Tibial nerve (tissue), 4 donors: Measurements from ENCODE around the gene SLC35B2. TPM values are rescaled to one million over a fixed set of nuclear protein-coding genes. Genes with fewer than 3 reads are reported as not detected.

ENCODE experiments used
- DNase-seq, 2 donors: peaks; one replicate each; pipeline ENCODE4 v3.0.0-alpha.2; 2019; ENCODE audit warnings: low spot score in 2 of 2
- H3K27ac ChIP-seq, 4 donors: fragments of 200-600 bp; sonication (generic) in 3 of 4; one replicate each; pipeline ENCODE4 v1.5.1; 2017 to 2019; ENCODE audit warnings: mild to moderate bottlenecking in 1 of 4
- H3K27me3 ChIP-seq, 2 donors: fragments of 200-600 bp; sonication (generic) in 1 of 2; one replicate each; pipeline versions ENCODE4 v1.5.1 to v1.6.0; 2017 to 2019
- H3K36me3 ChIP-seq, 3 donors: fragments of 200-600 bp; sonication (generic); one replicate each; pipeline ENCODE4 v1.5.1; 2018 to 2019
- H3K4me1 ChIP-seq, 4 donors: fragments of 200-600 bp; sonication (generic) in 3 of 4; one replicate each; pipeline ENCODE4 v1.5.1; 2017 to 2019
- H3K4me3 ChIP-seq, 4 donors: fragments of 200-600 bp; sonication (generic) in 3 of 4; one replicate each; pipeline ENCODE4 v1.5.1; 2017 to 2019; ENCODE audit warnings: mild to moderate bottlenecking in 1 of 4, moderate library complexity in 1 of 4
- H3K9me3 ChIP-seq, 4 donors: fragments of 200-600 bp; sonication (generic) in 3 of 4; one replicate each; pipeline ENCODE4 v1.5.1; 2017 to 2019
- EP300 ChIP-seq, 2 donors: sonication (generic); formaldehyde crosslinking; IDR thresholded peaks; one replicate each; pipeline ENCODE4 v1.6.1; 2017; ENCODE audit warnings: antibody characterized with exemption in 2 of 2, mild to moderate bottlenecking in 1 of 2
- POLR2A ChIP-seq, 2 donors: fragments of 450-650 bp; IDR thresholded peaks; one replicate each; pipeline ENCODE4 v1.6.1; 2017; ENCODE audit warnings: antibody characterized with exemption in 2 of 2, mild to moderate bottlenecking in 2 of 2, moderate library complexity in 2 of 2
- WGBS, 2 donors: methylation state at CpG; one replicate each; pipeline ENCODE4 v1.1.5; 2018; 5-methylcytosine and 5-hydroxymethylcytosine counted together
- total RNA-seq, 4 donors: library from RNA; depleted of rRNA; stranded (reverse); fragments of >200 nt; gene quantifications; one replicate each; pipeline ENCODE4 v1.1.0, GENCODE V29; 2016
- TF ChIP-seq, protein P1 (sequence below), 5 experiments: fragments of 200-600 bp in 3 of 5; fragments of 450-650 bp in 2 of 5; sonication (generic) in 3 of 5; IDR thresholded peaks; one replicate each; pipeline ENCODE4 v1.5.1; 2016 to 2019; ENCODE audit warnings: antibody characterized with exemption in 5 of 5, mild to moderate bottlenecking in 3 of 5, moderate library complexity in 2 of 5

Gene SLC35B2
- total RNA-seq, 4 donors from 2014 or later, result 28.0 to 34.1 (median 33.1) TPM

DNA sequence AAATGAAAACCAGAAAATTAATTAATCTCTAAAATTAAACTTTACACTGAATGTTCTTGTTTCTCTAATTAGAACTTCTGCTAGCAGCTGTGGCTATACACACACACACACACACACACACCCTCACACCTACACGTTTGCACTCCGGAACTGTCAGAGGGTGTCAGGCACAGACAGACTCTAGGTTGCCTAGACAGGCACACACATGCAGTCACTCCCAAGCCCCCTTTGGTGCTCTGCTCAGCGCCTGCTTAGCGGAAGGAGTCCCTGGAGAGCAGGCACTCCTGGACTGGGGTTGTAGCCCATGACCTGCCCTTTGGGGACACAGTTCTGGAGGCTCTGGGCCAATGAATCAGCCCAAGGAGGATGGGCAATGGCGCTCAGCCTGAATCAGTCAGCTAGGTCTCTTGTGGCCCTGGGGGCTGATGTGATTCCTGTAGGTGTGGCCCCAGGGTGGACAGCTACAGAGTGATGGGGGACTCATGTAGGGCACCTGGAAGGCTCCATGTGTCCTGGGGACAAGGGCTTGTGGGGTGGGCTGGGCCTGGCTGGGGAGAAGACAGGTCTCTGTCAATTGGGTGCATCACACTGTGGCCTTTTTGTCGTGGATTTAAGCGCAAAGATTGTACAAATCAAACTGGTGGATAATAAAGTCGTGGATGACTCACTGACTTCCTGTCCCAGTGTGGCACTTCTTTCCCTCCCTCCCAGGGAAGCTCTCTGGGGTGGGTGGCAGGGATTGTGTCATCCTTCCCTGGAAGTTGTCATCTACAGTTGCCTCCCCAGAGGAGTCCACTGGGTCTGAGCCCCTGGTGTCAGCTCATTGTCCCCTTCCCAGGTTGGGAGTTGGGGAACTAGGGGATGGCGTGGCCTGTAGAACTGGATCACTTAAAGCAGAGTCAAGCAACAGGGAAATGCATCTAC, 21.7 kb upstream of the SLC35B2 start:
- Histone ChIP-seq H3K27me3 (peaks cover 0 to 37% of the 10 kb centered on the region in 2 donors), H3K9me3 (no peaks in the 10 kb centered on the region), H3K27ac (no peak overlapping the region), H3K36me3 (peaks cover 0 to 6% (median 0%) of the 10 kb centered on the region in 3 donors), H3K4me1 (peaks cover 0 to 13% (median 5%) of the 10 kb centered on the region in 4 donors), H3K4me3 (no peak overlapping the region)
- TF ChIP-seq, protein P1, sequence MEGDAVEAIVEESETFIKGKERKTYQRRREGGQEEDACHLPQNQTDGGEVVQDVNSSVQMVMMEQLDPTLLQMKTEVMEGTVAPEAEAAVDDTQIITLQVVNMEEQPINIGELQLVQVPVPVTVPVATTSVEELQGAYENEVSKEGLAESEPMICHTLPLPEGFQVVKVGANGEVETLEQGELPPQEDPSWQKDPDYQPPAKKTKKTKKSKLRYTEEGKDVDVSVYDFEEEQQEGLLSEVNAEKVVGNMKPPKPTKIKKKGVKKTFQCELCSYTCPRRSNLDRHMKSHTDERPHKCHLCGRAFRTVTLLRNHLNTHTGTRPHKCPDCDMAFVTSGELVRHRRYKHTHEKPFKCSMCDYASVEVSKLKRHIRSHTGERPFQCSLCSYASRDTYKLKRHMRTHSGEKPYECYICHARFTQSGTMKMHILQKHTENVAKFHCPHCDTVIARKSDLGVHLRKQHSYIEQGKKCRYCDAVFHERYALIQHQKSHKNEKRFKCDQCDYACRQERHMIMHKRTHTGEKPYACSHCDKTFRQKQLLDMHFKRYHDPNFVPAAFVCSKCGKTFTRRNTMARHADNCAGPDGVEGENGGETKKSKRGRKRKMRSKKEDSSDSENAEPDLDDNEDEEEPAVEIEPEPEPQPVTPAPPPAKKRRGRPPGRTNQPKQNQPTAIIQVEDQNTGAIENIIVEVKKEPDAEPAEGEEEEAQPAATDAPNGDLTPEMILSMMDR (IDR thresholded peaks at IDR 0.05), result no peak
- no peak for TF ChIP-seq EP300 (IDR thresholded peaks at IDR 0.05)
- TF ChIP-seq POLR2A (IDR thresholded peaks at IDR 0.05), result no peak
- no peak for DNase-seq
- 61 to 70% methylated on average over 9 of the region's 9 CpGs for WGBS, 2 donors

DNA sequence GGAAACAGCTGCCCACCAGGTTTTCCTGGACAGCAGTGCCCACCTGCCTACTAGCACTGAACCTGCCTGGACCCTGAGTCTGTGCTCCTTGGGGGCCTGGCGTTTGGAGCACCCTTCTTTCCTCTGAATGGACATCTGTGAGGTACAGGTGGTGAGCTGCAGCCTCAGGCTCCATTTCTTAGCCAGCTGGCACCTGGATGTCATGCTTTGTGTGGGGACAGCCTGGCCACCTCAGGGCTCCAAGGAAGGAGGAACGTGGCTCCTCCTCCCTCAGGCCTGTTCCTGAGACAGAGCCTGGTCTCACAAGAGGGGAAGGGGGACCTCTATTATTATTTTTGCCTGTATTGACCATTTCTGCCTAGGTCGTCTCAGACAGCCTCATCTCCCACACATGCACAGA, 21.0 kb upstream of the SLC35B2 start:
- Histone ChIP-seq H3K27me3 (peaks cover 0 to 45% of the 10 kb centered on the region in 2 donors), H3K36me3 (peaks cover 0 to 6% (median 0%) of the 10 kb centered on the region in 3 donors), H3K27ac (no peak overlapping the region), H3K9me3 (no peaks in the 10 kb centered on the region), H3K4me3 (no peak overlapping the region), H3K4me1 (peaks cover 0 to 13% (median 5%) of the 10 kb centered on the region in 4 donors)
- TF ChIP-seq, protein P1 (IDR thresholded peaks at IDR 0.05), result no peak
- no peak for TF ChIP-seq EP300 (IDR thresholded peaks at IDR 0.05)
- no peak for TF ChIP-seq POLR2A (IDR thresholded peaks at IDR 0.05)
- 58 to 73% methylated on average over 3 of the region's 3 CpGs for WGBS, 2 donors
- no peak for DNase-seq

DNA sequence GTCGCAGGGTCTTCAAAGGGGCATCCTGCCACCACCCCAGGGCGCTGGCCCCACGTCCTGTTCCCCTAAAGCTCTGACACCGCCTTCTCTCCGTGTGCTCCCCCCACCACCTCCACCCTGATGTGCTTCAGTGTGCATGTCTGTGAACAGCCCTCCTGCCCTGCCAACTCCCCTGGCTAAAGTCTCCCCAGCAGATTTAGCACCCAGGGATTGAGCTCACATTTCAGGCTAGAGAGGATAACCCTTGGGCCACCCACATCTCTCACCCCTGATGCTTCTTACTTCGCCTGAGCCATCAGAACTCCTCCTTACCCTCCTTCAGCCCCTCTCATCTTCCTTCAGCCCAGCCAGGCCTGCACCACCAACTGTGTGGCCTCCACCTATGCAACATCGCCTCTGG, 20.4 kb upstream of the SLC35B2 start:
- Histone ChIP-seq H3K36me3 (peaks cover 0 to 6% (median 0%) of the 10 kb centered on the region in 3 donors), H3K27me3 (peaks cover 0 to 50% of the 10 kb centered on the region in 2 donors), H3K9me3 (no peaks in the 10 kb centered on the region), H3K4me3 (no peak overlapping the region), H3K27ac (no peak overlapping the region), H3K4me1 (peaks cover 0 to 13% (median 5%) of the 10 kb centered on the region in 4 donors)
- no peak for TF ChIP-seq EP300 (IDR thresholded peaks at IDR 0.05)
- TF ChIP-seq, protein P1 (IDR thresholded peaks at IDR 0.05), result no peak
- TF ChIP-seq POLR2A (IDR thresholded peaks at IDR 0.05), result no peak
- no peak for DNase-seq
- 70 to 79% methylated on average over 7 of the region's 7 CpGs for WGBS, 2 donors

DNA sequence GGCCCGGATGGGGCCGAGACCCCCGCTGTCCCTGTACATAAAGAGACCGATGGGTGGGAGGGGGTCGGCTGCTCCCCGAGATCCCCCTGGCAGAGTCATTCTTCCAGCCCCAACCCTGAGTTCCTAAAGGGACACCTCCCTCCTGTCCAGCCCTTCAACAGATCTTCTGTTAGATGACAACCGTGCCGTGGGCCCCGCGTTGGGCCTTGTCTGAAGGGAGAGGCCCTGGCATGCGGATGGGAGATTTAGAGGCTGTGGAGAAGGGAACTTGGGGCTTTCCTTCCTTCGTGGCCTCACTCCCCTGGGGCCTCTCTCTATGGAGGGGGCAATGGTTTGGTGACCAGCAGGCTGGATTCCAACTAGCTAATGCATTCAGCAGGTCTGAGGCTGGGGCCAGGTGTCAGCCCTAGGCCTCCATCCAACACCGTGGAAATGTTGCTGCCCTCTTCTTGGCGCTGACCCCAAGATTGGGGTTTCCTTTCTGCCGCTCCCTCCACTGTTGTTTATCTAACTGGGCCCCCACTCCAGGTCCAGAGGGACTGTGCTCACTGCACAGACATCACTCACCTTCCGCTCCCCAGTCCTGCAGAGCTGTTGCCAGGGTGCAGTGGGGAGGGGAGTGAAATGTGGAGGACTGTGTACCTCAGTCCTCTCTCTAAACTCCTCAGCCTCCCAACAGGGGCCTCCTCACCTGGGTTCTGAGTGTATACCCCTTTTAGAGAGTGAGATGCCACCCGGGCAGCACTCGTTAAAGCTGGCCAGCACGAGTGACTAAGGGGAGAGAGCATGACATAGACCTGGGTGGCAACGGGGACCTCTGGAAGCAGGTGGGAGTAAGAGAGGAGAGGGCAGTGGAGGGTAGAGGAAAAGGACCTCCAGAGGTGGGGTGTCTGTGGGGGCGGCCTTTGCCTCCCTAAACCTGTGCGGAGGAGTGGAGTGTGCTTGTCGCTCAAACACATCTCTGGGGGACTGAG, 19.6 kb upstream of the SLC35B2 start:
- no peaks in the 10 kb centered on the region for H3K36me3 ChIP-seq
- H3K4me1 ChIP-seq, result peaks cover 0 to 13% (median 5%) of the 10 kb centered on the region in 4 donors
- no peaks in the 10 kb centered on the region for H3K9me3 ChIP-seq
- no peak for TF ChIP-seq POLR2A (IDR thresholded peaks at IDR 0.05)
- TF ChIP-seq, protein P1 (IDR thresholded peaks at IDR 0.05), result no peak
- no peak for TF ChIP-seq EP300 (IDR thresholded peaks at IDR 0.05)
- H3K4me3 ChIP-seq, result no peak overlapping the region
- peaks cover 0 to 58% of the 10 kb centered on the region in 2 donors for H3K27me3 ChIP-seq
- 78 to 82% methylated on average over 23 of the region's 23 CpGs for WGBS, 2 donors
- no peak for DNase-seq
- no peak overlapping the region for H3K27ac ChIP-seq
